Stimulated activated naive CD8-positive, alpha-beta T cell treated with anti-CD3 and anti-CD28 coated beads, Interleukin-15, Interleukin-2, amounts not matched to agents 100 U/mL and 50 U/mL, for 24 hours (primary cell): ENCODE results near the gene NMRK1.

Source experiments
- ATAC-seq: fragments of 150-1000 bp; cut with Tn5 transposase; one replicate; pipeline ENCODE4 v1.10.0; 2021
- DNase-seq: peaks from one replicate; pipeline ENCODE4 v3.0.0; 2021

NMRK1 gene

DNA sequence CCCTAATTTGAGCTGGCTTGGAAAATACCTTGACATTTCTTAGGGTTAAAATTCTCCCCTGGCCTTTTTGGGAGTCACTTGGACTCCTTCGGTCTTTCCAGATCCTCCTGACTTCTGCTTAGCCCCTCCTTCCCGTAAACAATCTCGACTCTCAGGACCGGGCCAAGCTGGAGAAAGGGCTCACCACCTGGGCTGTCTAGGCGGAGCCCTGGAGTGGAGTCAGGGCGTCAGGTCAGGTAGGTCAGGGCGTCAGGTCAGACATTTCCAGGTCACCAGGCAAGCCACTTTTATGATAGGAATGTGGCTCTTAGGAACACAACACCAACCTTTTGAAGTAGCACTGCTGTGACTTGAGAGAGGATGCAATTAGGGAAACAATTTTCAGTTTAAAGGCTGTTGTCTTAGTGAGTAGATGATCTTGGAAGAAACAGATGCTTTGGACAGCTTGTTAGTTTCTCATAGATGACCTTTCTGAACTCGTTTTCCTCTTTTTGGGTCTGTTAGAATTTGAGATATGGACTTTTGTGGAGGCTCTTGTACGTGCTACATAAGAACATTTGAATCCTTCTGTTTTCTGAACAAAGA lies 13.1 kb upstream of the NMRK1 start:
- DNase-seq = no peak
- no peak for ATAC-seq

DNA sequence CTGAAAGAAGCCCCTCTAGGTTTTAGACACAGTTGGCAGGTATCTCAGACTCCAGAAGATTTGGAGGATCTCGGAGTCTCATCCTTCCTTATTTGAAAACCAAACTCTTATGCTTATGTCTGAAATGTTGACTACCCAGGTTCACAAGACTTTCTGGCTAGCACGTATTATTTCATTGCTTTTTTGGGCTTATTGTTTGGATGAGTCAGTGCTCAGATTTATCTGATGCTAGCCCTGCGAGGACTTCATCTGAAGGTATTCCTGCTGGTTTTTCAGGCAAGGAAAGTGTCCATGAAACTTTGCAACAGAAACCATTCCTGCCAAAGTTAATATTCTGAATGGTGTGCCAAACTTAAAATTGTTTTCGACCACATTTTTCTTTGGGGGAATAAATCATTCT lies 8.8 kb upstream of the NMRK1 start:
- ATAC-seq (no peak), DNase-seq (no peak)

DNA sequence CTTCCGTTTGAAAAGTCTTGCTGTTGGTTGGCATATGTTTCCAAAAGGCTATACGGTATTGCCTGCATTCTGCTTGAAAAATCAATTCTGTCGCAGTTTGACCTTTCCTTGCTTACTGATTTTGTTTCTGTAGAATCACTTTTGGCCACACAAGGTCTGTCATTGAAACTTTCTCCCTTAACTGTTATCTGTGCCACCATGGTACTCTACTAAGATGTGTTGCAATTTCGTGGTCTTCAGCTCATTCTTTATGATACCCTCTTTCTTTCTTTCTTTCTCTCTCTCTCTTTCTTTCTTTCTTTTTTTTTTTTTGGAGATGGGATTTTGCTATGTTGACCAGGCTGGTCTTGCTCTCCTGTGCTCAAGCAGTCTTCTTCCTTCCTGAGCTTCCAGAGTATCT lies 4.8 kb upstream of the NMRK1 start:
- no peak for ATAC-seq
- DNase-seq = no peak

DNA sequence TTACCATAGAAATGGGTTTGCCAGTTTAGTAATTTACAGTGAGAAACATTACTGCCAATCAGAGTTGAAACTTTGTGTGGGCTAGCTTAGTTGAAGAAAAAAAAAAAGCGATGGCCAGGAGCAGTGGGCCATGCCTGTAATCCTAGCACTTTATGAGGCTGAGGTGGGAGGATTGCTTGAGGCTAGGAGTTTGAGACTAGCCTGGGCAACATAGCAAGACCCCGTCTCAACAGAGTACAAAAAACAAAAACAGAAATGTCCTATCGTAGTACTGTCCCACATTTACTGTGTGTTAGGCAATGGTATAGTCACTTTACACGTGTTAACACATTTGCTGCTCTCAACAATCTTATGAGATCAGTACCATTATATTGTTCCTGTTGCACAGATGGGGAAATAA lies 2.6 kb upstream of the NMRK1 start:
- ATAC-seq = no peak
- no peak for DNase-seq

DNA sequence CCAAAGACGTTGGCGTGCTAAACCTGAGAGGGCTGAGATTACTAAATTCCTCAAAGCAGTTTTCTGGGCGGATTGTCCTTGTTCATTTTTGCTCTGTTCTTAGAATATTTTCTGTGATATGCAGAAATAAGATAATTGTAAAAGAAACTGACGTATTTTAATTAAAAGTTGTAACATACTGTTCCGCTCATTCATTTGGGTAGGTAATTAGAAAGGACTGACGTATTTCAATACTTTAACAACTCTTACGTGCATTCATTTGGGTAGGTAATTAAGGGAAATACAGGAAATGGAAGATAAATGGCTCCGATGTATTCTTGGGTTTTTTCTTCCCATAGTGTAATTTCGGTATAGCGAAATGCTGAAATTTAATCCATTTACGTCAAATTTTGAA lies 1.4 kb upstream of the NMRK1 start:
- DNase-seq (no peak), ATAC-seq (no peak)

DNA sequence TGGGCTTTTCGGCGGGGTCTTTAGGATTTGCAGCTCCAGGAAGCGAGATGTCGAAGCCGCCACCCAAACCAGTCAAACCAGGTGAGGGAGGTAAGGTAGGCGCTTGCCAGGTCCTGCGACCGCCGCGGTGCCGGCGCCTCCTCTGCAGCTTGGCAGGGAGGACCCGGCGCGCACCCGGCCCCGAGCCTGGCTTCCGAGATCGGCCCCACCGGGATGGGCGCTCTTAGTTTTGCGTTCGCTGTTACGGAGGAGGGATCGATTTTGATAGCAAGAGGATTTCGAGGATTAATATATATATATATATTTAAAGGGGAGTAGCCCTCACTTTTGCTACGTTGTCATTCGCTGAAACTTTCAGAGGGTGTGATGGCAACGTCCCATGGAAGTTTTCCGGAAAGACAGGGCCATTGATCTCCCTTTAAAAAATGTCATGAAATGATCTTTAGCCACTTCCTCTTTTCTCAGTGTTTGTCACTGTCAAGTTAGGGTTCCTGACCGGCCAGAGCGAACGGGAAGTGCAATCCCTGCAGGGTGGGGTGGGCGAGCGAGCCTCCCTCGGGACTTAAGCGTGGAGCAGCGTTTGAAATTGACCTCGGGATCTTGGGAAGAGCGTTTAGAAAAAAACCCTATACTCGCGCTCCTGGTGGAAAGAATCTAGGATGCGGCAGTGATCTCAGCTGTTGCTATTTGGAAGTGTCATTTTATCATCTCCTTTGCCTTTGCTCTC lies 854 bp upstream of the NMRK1 start:
- ATAC-seq (peak; percentile 15), DNase-seq (peak; percentile 44)

DNA sequence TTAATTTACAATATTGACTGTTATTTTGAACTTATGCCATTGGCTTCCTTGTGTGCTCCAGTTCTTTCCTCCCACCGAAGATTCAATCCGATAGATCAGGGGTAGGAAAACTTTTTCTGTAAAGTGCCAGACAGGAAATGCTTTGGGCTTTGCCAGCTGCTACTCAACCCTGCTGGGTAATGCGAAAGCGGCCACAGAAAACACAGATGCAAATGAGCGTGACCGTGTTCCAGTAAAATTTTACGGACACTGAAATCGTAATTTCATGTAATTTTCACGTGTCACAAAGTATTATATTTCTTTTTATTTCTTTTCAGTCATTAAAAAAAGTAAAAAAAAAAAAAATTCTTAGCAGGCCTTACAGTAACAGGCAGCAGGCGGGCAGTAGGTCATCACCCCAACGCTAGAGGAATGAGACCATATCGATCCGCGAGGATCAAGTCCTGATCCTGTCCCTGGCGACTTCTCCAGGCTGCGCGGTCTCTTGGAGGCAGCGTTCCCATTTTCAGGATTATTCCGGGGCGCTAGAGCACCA lies 599 bp downstream of the NMRK1 start:
- peak; percentile 49 for DNase-seq
- no peak for ATAC-seq

DNA sequence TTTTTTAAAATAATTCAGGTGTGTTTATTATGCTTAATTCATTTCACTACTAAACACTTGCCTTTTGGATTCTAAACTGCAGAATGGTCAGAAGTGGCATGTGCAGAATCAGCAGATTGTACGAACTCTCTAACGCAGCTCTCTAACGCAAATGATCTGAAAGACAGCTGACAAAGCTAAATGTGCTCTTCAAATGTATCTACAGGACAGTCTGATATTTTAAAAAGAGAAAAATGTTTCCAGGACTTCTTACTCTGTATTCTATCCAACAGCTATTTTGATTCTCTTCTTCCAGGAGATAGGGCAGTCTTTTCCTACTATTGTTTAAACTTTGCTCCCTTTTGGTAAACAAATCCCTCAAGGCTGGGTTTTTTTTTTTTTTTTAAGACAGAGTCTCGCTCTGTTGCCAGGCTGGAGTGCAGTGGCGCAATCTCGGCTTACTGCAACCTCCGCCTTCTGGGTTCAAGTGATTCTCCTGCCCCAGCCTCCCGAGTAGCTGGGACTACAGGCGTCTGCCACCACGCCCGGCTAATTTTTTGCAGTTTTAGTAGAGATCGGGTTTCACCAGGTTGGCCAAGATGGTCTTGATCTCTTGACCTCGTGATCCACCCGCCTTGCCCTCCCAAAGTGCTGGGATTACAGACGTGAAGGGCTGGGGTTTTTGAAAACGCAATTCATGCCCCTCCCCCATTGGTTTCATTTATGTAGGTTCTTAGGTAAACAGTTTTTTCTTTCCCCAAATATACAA lies 1.2 kb downstream of the NMRK1 start:
- peak; percentile 25 for DNase-seq
- no peak for ATAC-seq

DNA sequence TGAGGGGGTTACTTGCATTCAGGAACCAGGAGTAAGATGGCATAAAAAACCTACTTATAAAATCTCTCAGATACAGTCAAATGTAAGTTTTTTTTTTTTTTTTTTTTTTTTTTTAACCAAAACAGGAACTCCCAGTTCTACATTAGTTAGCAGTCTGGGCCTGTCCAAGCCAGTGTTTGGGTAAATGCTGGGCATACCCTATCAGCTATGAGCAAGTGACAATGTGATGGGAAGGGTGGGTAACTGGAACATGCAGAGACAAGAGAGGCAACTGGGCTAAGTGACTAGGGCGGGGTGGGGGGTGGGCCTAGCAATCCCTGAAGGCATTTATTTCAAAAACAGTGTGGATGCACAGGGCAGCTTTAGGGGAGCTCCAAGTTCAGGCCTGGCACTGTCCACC lies 2.3 kb downstream of the NMRK1 start:
- ATAC-seq = no peak
- DNase-seq = no peak

DNA sequence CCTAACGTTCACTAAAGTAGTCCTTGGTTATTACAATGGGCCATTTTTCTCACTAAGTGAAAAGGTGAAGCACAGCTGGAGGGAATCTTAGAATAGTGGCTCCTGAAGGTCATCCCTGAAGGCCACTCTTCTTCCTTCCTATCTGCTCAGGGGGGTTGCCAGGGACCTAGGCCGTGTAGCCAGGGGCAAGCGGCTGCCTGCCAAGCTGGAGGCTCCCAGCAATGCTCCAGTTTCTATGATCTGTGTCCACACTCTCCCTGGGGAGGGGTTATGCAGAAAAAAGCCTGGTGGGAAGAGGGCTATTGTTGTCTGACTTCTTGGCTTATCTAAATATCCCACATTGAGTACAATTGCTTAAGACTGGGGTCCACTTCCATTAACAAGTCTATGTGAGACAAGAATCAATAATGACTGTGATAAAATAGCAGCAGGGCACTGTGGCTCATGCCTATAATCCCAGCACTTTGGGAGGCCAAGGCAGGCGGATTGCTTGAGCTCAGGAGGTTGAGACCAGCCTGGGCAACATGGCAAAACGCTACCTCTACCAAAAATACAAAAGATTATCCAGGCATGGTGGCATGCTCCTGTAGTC lies 3.8 kb downstream of the NMRK1 start:
- no peak for DNase-seq
- ATAC-seq = no peak

DNA sequence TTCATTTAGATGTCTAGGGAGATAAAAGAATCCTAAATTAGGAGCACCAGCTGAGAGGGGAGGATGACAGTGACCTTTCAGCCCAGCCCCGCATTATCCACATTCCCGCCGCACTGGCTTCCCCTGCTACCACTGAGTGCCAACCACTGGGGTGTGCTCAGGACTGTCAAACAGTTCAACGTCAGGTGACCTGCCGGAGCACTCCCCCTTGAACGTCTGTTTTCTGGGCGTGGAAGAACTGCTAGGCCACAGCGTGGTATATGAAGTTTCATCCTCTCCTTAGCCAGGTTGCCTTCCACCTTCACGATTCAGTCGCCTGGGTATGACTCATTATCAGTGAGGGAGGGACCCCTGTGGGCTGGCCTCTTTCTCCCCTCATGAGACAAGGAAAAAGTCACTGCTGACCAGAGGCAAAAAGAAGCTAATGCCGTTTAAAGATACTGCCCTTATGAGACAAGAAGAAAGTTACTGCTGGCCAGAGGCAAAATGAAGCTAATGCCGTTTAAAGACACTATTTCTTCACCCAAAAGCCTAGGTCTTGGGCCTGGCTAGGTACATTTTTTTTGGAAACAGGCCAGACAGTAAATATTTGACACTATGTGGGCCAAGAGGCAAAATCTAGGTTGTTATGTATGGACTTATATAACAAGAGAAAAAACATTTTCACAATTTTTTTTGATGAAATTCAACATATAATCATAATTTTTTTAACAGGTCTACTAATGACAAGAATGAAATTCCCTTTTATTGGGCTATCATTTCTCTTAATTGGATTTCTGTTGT lies 4.6 kb downstream of the NMRK1 start:
- ATAC-seq (peak; percentile 16), DNase-seq (peak; percentile 32)

DNA sequence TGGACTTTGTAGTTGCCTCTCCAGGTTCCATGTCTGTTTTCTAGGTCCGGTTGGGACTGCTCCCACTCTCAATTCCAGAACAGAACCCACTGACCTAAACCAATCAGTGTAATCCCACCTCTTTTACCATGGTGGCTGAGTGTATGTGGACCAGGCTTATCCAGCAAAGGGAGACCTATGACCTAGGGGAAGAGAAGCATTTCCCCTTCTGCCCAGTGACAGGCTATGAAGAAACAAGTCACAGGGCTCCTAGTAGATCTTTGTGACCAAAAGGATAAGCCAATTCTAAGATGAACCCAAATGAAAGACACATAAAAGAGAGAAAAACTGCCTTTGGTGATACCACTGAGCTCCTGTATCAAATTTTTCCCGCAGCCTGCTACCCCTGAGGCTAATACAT lies 6.3 kb downstream of the NMRK1 start:
- DNase-seq = no peak
- no peak for ATAC-seq

DNA sequence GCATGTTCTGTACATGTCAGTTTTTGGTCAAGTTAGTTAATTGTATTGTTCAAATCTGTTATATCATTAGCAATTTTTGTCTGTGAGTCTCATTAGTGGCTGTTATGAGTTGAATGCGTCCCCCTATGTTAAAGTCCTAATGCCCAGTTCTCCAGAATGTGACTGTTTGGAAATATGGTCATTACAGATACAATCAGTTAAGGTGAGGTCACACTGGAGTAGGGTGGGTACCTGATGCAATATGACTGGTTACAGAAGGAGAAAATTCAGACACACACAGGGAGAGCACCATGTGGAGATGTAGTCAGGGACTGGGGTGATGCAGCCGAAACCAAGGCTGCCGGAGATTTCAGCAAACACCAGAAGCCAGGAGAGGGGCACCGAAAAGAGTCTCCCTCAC lies 15.1 kb downstream of the NMRK1 start:
- DNase-seq = no peak
- no peak for ATAC-seq

DNA sequence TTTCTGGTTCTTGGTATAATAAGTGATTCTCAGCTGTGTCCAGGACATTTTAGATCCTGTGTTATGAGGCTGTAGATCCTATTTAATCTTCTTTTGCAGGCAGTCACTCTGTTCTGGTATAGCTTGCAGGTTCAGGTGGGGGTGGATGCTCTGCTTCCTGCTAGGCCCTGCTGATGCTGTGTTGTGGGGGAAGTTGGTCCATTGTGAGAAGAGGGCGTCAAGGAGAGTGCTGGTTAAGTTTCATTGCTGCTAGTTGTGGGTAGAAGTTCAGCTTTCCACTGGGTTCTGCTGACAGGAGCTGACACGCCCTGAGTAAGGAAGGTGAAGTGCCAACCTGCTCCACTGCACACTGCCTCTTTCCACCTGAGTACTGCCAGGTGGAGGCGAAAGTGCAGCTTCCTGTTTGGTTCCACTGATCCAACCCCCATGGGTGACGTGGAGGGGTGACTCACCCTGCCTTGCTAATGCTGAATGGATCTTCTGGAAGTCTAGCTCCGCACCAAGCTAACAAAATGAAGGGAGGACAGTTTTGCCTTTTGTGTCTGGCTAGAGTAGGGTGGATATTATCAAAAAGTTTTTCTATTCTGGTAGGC lies 16.3 kb downstream of the NMRK1 start:
- ATAC-seq (peak; percentile 88), DNase-seq (peak; percentile 70)

DNA sequence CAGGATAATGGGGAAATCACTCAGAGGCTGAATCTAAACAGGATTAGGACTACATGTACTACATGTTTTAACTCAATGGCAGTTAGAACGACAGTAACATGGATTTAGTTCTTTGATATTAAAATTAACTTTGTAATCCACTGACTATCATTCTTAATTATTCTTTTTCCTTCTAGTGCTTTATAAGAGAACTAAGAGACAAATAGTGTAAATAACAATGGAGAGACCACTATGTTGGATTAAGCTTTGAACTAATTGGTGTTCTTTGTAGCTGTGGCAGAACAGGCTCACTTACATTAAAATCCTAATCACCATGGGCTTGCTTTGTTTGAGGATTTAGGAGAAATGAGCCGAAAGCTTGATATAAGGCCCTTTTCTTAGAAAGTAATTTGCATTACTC lies 18.8 kb downstream of the NMRK1 start:
- DNase-seq = no peak
- ATAC-seq = no peak

DNA sequence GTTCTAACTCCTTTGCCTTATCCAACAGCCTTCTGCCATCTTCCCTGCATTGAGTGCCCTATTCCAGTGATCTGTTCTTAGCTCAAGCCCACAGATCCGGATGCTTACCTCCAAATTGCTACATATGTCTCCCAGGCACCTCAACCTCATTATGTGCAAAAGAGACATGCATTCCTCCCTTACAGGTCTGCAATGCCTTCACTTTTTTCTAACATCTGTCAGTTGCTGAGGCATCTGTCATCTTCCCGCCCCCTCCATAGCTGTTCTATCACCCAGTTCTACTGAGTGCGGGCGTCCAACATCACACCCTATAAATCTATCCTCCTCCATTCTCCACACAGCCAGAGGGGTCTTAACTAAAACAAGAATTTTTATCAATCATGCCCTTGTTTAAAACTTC lies 20.1 kb downstream of the NMRK1 start:
- ATAC-seq (no peak), DNase-seq (no peak)

DNA sequence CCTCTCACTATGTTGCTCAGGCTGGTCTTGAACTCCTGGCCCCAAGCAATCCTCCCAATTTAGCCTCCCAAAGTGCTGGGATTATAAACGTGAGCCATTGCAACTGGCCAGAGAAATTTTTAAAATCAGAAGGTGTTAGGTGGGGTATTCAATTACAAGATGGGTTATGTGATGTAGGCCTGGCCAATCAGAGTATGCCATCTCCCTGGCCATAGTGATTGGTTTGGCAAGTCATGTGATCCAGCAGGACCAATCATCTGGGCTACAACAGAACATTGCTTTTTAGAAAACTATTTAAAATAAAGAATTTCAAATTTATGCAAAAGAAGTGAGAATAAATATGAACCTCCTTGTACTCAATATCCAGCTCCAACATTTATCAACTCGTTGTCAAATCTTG lies 22.4 kb downstream of the NMRK1 start:
- ATAC-seq = no peak
- DNase-seq = no peak

DNA sequence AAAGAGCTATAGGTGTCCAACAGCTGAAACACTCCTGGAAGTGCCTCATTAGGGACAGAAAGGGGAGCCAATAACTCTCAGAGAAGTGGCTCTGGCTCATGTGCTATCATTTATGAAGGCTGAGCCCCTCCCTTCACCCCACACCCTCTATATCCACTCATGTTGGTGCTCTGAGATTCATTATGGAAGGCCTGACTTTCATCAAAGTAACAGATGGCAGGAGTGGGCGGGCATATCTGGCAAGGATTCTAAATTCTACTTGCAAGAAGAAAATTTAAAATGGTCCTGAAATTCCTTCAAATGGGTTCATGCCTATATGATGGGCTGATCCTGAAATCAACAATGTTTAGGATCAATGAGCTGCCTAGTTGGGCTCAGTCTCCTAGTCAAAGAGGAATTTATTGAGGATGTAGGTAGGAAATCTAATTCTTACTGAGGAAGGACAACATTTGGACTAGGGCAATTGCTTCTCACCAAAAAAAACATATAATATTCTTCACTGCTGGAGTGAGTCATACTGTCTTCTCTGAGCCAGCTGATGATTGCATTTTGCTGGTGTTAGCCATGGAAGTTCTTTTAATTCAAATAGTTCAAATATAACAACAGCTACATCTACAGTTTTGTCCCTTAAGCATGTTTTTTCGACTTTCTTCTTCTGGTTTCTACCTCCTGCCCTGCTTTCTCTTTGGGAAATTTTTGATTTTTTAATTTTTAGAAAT lies 23.5 kb downstream of the NMRK1 start:
- no peak for DNase-seq
- ATAC-seq = no peak

DNA sequence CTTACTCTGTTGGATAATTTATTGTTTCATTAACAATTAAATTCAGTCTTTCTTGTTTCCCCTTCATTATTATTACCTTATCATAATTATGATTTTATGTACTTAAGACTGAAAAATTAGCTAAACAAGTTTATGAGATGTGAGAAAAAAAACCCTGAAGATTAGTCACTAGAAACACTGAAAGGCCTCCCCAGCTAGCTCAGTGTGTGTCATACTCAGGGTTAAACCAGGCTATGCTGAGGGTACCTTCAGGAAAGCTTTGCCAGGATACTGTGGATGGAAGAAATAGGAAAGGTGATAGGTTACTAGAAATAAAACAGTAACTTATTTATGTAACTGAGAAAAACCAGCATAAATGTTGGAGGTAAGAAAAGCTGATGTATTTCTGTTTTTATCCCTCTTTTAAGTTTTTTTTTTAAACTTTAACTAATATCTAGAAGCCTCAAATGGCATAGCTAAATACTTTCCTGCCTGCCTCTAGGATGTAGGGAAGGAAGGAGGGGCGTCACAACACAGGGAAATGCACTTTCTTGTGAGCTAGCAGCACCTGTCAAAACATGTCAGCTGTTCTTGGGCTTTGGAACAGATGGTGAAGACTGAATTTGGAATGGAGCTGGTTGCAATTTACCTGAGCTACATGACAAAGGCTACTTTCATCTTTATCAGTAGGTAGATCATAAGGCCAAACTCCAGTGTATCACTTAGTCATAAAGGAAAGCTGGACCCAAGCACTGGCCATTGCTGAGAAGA lies 24.2 kb downstream of the NMRK1 start:
- ATAC-seq (no peak), DNase-seq (no peak)

DNA sequence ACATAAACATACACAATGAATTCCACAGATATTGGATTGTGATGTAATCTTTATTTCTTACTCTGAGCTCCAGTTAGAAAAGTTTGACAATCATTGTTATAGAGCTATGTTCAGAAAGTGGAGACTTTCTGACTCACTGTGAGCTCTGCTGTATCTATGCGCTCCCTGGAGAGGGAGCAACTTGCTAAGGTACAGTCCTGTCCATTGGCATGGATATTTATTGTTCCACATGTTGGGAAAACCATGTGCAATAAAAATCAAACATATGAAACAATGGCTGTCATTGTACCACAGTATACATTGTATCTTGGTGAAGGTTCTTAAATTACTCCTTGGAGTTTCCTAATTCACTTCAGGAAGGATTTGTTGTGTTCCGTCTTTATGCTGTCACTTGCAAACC lies 26.8 kb downstream of the NMRK1 start:
- DNase-seq = no peak
- ATAC-seq = no peak
